Trophoblast cell (in vitro differentiated cells and primary cell): ENCODE results near the gene DMXL2.
"Not testable (repeated sequence)": the region's sequence is repeated elsewhere in the genome, so short reads cannot be mapped to it uniquely, and the experiment has no call there.

ENCODE experiments used
- DNase-seq, 2 donors: peaks; one replicate each; pipeline ENCODE4 v3.0.0-alpha.2; 2016
- H2AFZ ChIP-seq: 2 replicates; pipeline ENCODE4 v1.6.1; 2013; ENCODE audit warnings: low read length, moderate library complexity, mild to moderate bottlenecking; ENCODE audit not compliant: insufficient read depth, poor library complexity
- H2AK5ac ChIP-seq: 2 replicates; pipeline ENCODE4 v1.6.1; 2013; ENCODE audit warnings: mild to moderate bottlenecking, low read length
- H2BK120ac ChIP-seq: 2 replicates; pipeline ENCODE4 v1.6.1; 2013; ENCODE audit warnings: low read length, mild to moderate bottlenecking, moderate library complexity; ENCODE audit not compliant: insufficient read depth, poor library complexity
- H2BK12ac ChIP-seq: 2 replicates; pipeline ENCODE4 v1.6.1; 2013; ENCODE audit warnings: mild to moderate bottlenecking, low read length, moderate library complexity
- H2BK5ac ChIP-seq: 2 replicates; pipeline ENCODE4 v1.6.1; 2013; ENCODE audit warnings: low read length, low read depth, moderate library complexity, mild to moderate bottlenecking; ENCODE audit not compliant: poor library complexity
- H3K14ac ChIP-seq: 2 replicates; pipeline ENCODE4 v1.6.1; 2013; ENCODE audit warnings: mild to moderate bottlenecking, low read length
- H3K18ac ChIP-seq: 2 replicates; pipeline ENCODE4 v1.6.1; 2013; ENCODE audit warnings: mild to moderate bottlenecking, low read length
- H3K23ac ChIP-seq: 2 replicates; pipeline ENCODE4 v1.6.1; 2013; ENCODE audit warnings: low read length
- H3K27ac ChIP-seq: 2 replicates; pipeline ENCODE4 v1.5.1; 2013; ENCODE audit warnings: low read depth, mild to moderate bottlenecking, inconsistent platforms, low read length, moderate library complexity
- H3K27me3 ChIP-seq: 2 replicates; pipeline ENCODE4 v1.6.1; 2013; ENCODE audit warnings: inconsistent platforms, mild to moderate bottlenecking, low read length, moderate library complexity; ENCODE audit not compliant: insufficient read depth
- H3K36me3 ChIP-seq, 2 experiments: 1 replicate in 1 of 2; 2 replicates in 1 of 2; pipeline ENCODE4 v1.6.1; 2013; ENCODE audit warnings: low read length in 2 of 2, mild to moderate bottlenecking in 2 of 2, moderate library complexity in 1 of 2; ENCODE audit not compliant: insufficient read depth in 2 of 2, control insufficient read depth in 1 of 2
- H3K4ac ChIP-seq: 2 replicates; pipeline ENCODE4 v1.6.1; 2013; ENCODE audit warnings: low read depth, mild to moderate bottlenecking, low read length, moderate library complexity
- H3K4me1 ChIP-seq, 2 experiments: 1 replicate in 1 of 2; 2 replicates in 1 of 2; pipeline ENCODE4 v1.6.1; 2013; ENCODE audit warnings: low read length in 2 of 2, mild to moderate bottlenecking in 2 of 2, moderate library complexity in 1 of 2; ENCODE audit not compliant: insufficient read depth in 2 of 2, control insufficient read depth in 1 of 2
- H3K4me2 ChIP-seq: 2 replicates; pipeline ENCODE4 v1.6.1; 2013; ENCODE audit warnings: inconsistent platforms, mild to moderate bottlenecking, low read length, moderate library complexity
- H3K4me3 ChIP-seq: 2 replicates; pipeline ENCODE4 v1.5.1; 2013; ENCODE audit warnings: mild to moderate bottlenecking, low read depth, low read length, inconsistent platforms
- H3K79me1 ChIP-seq: one replicate; pipeline ENCODE4 v1.6.1; 2013; ENCODE audit warnings: low read length
- H3K79me2 ChIP-seq: 2 replicates; pipeline ENCODE4 v1.6.1; 2013; ENCODE audit warnings: low read length, mild to moderate bottlenecking; ENCODE audit not compliant: control insufficient read depth, insufficient read depth, poor library complexity
- H3K9ac ChIP-seq: 2 replicates; pipeline ENCODE4 v1.6.1; 2013; ENCODE audit warnings: mild to moderate bottlenecking, low read length
- H3K9me3 ChIP-seq: 2 replicates; pipeline ENCODE4 v1.6.1; 2013; ENCODE audit warnings: low read depth, mild to moderate bottlenecking, control low read depth, inconsistent platforms, low read length; ENCODE audit not compliant: insufficient read depth
- H4K12ac ChIP-seq: 2 replicates; pipeline ENCODE4 v1.6.1; 2013; ENCODE audit warnings: low read depth, mild to moderate bottlenecking, low read length, moderate library complexity
- H4K8ac ChIP-seq: 2 replicates; pipeline ENCODE4 v1.6.1; 2013; ENCODE audit warnings: low read depth, mild to moderate bottlenecking, low read length, moderate library complexity
- H4K91ac ChIP-seq: one replicate; pipeline ENCODE4 v1.6.1; 2013; ENCODE audit warnings: low read depth, mild to moderate bottlenecking, low read length, moderate library complexity
- WGBS: extraction: QIAGEN DNeasy Blood & Tissue Kit; methylation state at CpG from one replicate; pipeline ENCODE4 v1.1.7; 2013; ENCODE audit warnings: missing lambda C conversion rate; ENCODE audit not compliant: insufficient read length, insufficient coverage; ENCODE audit errors: extremely low coverage; 5-methylcytosine and 5-hydroxymethylcytosine counted together

DMXL2 gene

DNA sequence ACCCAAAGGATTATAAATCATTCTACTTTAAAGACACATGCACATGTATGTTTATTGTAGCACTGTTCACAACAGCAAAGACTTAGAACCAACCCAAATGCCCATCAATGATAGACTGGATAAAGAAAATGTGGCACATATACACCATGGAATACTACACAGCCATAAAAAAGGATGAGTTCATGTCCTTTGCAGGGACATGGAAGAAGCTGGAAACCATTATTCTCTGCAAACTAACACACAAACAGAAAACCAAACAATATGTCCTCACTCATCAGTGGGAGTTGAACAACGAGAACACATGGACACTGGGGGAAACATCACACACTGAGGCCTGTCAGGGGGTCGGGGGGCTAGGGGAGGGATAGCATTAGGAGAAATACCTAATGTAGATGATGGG lies 49.2 kb downstream of the DMXL2 start:
- H3K9me3 ChIP-seq, H3K23ac ChIP-seq, H3K36me3 ChIP-seq, H3K4ac ChIP-seq, H3K79me2 ChIP-seq, H2AK5ac ChIP-seq, H2AFZ ChIP-seq, H3K14ac ChIP-seq, H3K4me3 ChIP-seq, DNase-seq, H3K9ac ChIP-seq, H2BK120ac ChIP-seq, H3K27ac ChIP-seq, H3K27me3 ChIP-seq, H3K18ac ChIP-seq, H4K8ac ChIP-seq, H4K12ac ChIP-seq, H3K4me2 ChIP-seq, H2BK12ac ChIP-seq, H4K91ac ChIP-seq, H2BK5ac ChIP-seq, H3K79me1 ChIP-seq: not testable (repeated sequence)
- peaks cover 7 to 11% of the 10 kb centered on the region in 2 experiments for H3K4me1 ChIP-seq
- no CpG with 5 or more reads among the region's 2 CpGs for WGBS

DNA sequence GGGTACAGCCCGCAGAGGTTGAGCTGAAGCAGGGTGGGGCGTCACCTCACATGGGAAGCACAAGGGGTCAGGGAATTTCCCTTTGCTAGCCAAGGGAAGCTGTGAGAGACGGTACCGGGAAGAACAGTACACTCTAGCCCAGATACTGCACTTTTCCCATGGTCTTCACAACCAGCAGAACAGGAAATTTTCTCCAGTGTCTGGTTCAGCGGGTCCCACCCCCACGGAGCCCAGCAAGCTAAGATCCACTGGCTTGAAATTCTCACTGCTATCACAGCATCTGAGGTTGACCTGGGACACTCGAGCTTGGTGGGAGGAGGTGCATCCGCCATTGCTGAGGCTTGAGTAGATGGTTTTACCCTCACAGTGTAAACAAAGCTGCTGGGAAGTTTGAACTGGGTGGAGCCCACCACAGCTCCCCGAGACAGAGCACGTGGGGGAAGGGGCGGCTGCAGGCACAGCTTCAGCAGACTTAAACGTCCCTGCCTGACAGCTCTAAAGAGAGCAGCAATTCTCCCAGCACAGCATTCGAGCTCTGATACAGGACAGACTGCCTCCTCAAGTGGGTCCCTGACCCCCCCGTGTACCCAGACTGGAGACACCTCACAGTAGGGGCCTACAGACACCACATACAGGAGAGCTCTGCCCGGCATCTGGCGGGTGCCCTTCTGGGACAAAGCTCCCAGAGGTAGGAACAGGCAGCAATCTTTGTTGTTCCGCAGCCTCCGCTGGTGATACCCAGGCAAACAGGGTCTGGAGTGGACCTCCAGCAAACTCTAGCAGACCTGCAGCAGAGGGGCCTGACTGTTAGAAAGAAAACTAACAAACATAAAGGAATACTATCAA lies 53.4 kb downstream of the DMXL2 start:
- not testable (repeated sequence) for H3K4me1 ChIP-seq, H2BK5ac ChIP-seq, H3K36me3 ChIP-seq, H2BK12ac ChIP-seq, H3K79me1 ChIP-seq, H4K8ac ChIP-seq, H3K9me3 ChIP-seq, H4K91ac ChIP-seq, H3K79me2 ChIP-seq, DNase-seq, H3K27ac ChIP-seq, H3K4me3 ChIP-seq, H4K12ac ChIP-seq, H3K4ac ChIP-seq, H2AK5ac ChIP-seq, H3K27me3 ChIP-seq, H3K9ac ChIP-seq, H3K23ac ChIP-seq, H3K14ac ChIP-seq, H3K18ac ChIP-seq, H2BK120ac ChIP-seq
- WGBS = no CpG with 5 or more reads among the region's 18 CpGs
- H3K4me2 ChIP-seq = peak overlapping the region; percentile 25
- peak overlapping the region; percentile 1 for H2AFZ ChIP-seq

DNA sequence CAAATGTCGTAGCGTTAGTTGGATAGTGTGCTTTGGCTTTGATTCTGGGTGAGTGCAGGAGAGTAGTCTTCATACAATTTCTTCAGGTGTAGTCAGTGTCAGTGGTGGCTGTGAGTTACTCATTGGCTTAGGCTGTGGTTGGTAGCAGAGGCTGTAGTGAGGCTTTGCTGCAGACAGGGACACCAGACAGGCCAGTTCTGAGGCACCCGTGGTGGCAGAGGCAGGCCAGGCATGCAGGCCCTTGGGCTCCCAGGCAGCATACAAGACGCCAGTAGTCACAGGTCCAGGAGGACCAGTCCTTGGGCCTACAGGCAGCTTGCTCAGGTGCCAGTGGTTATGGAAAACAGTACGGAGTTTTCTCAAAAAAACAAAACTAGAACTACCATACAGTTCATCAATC lies 61.3 kb downstream of the DMXL2 start:
- Histone ChIP-seq H2AFZ (no peak overlapping the region), H3K36me3 (no peaks in the 10 kb centered on the region), H3K4me1 (no peaks in the 10 kb centered on the region), H3K4ac (no peak overlapping the region), H3K4me3 (no peak overlapping the region), H4K8ac (no peak overlapping the region), H3K9ac (no peak overlapping the region), H2AK5ac (no peak overlapping the region), H4K12ac (no peak overlapping the region), H3K9me3 (no peaks in the 10 kb centered on the region), H3K18ac (no peak overlapping the region), H2BK12ac (no peak overlapping the region), H4K91ac (no peak overlapping the region), H3K79me1 (no peaks in the 10 kb centered on the region), H3K27me3 (no peaks in the 10 kb centered on the region), H3K27ac (no peak overlapping the region), H2BK120ac (no peak overlapping the region), H3K4me2 (no peak overlapping the region), H3K23ac (no peak overlapping the region), H3K14ac (no peak overlapping the region), H3K79me2 (no peaks in the 10 kb centered on the region), H2BK5ac (no peak overlapping the region)
- WGBS = no CpG with 5 or more reads among the region's 5 CpGs
- DNase-seq = peak; percentile 11 to 53

DNA sequence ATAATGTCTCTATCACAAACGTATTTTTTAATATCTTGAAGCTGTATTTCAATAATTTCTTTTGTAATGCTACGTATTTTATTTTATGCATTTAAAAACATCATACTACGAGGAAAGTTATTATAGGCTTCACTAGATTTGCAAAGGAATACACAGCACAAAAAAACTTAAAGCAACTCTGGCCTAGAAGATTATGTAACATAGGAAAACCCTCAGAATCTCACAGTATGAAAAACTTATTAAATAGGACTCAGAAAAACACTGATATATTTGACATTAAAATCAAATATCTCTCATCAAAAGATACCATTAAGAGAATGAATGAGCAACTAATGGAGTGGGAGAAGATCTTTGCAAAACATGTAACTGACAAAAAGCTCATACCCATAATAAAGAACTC lies 63.7 kb downstream of the DMXL2 start:
- WGBS = no CpG with 5 or more reads among the region's 3 CpGs
- H2BK12ac ChIP-seq = no peak overlapping the region
- H2AFZ ChIP-seq = no peak overlapping the region
- no peaks in the 10 kb centered on the region for H3K9me3 ChIP-seq
- no peak overlapping the region for H3K9ac ChIP-seq
- H3K4me1 ChIP-seq = no peaks in the 10 kb centered on the region
- H3K4me2 ChIP-seq = no peak overlapping the region
- no peak overlapping the region for H2AK5ac ChIP-seq
- H4K12ac ChIP-seq = no peak overlapping the region
- no peaks in the 10 kb centered on the region for H3K79me2 ChIP-seq
- H3K4me3 ChIP-seq = no peak overlapping the region
- H4K91ac ChIP-seq = no peak overlapping the region
- H2BK120ac ChIP-seq = no peak overlapping the region
- H2BK5ac ChIP-seq = no peak overlapping the region
- H3K27ac ChIP-seq = no peak overlapping the region
- H4K8ac ChIP-seq = no peak overlapping the region
- no peak overlapping the region for H3K23ac ChIP-seq
- no peak for DNase-seq
- no peak overlapping the region for H3K14ac ChIP-seq
- no peaks in the 10 kb centered on the region for H3K36me3 ChIP-seq
- H3K79me1 ChIP-seq = no peaks in the 10 kb centered on the region
- no peak overlapping the region for H3K18ac ChIP-seq
- no peak overlapping the region for H3K4ac ChIP-seq
- H3K27me3 ChIP-seq = no peaks in the 10 kb centered on the region
